ENCODE measurements around the gene ESRRG. TPM values are rescaled to one million over a fixed set of nuclear protein-coding genes. Genes with fewer than 3 reads are reported as not detected.

Gene ESRRG
- total RNA-seq, 1 experiment from 2014 or later = 0.44 TPM

DNA sequence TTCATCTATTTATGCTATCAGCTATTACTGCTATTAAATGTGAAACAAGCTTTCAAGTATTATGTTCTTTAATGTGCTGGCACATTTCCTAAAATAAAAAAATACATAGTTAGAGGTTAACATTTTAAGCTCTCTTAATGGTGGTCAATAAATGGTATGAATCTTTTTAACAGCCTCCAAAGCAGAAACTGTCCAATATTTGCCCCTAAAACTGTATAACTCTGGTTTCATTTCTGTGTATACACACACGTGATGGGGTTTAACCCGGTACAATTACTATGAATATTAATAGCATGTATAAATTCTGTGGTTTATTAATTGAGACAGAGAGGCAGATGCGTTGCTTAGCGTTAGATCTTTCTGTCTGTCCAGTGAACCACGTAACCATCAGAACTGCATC lies 2.2 kb downstream of the ESRRG start:
- H4K20me1 ChIP-seq (ENCODE audit: control insufficient read depth, insufficient read depth, insufficient read length) = no peaks in the 10 kb centered on the region
- no peaks in the 10 kb centered on the region for H3K9me3 Mint-ChIP-seq
- H3K79me2 ChIP-seq (ENCODE audit: insufficient read depth, low read length) = no peaks in the 10 kb centered on the region
- H3K18ac ChIP-seq (ENCODE audit: insufficient read length, low read depth, low read length) = no peak overlapping the region
- H3T11ph ChIP-seq (ENCODE audit: low read length) = no peak overlapping the region
- no peak overlapping the region for H4K8ac ChIP-seq (replicated peaks; ENCODE audit: insufficient read length, low read depth, low read length)
- no CpG with 5 or more reads among the region's 5 CpGs for WGBS (ENCODE audit: extremely low coverage, insufficient read length, low lambda C conversion rate)
- H3K79me1 ChIP-seq (ENCODE audit: insufficient read depth, low read depth, low read length, poor library complexity, severe bottlenecking) = no peaks in the 10 kb centered on the region
- H3K9ac ChIP-seq (ENCODE audit: extremely low read depth, insufficient read length, low read length) = no peak overlapping the region
- H3K9me3 ChIP-seq (ENCODE audit: control insufficient read depth, low read depth, low read length) = no peaks in the 10 kb centered on the region
- H3K56ac ChIP-seq (ENCODE audit: insufficient read length, low read depth, low read length) = no peak overlapping the region
- TF ChIP-seq, protein P1, sequence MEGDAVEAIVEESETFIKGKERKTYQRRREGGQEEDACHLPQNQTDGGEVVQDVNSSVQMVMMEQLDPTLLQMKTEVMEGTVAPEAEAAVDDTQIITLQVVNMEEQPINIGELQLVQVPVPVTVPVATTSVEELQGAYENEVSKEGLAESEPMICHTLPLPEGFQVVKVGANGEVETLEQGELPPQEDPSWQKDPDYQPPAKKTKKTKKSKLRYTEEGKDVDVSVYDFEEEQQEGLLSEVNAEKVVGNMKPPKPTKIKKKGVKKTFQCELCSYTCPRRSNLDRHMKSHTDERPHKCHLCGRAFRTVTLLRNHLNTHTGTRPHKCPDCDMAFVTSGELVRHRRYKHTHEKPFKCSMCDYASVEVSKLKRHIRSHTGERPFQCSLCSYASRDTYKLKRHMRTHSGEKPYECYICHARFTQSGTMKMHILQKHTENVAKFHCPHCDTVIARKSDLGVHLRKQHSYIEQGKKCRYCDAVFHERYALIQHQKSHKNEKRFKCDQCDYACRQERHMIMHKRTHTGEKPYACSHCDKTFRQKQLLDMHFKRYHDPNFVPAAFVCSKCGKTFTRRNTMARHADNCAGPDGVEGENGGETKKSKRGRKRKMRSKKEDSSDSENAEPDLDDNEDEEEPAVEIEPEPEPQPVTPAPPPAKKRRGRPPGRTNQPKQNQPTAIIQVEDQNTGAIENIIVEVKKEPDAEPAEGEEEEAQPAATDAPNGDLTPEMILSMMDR (conservative IDR thresholded peaks at IDR 0.05) = no peak
- H2AK5ac ChIP-seq (ENCODE audit: insufficient read length, low read length) = no peak overlapping the region
- peaks cover 10% of the 10 kb centered on the region; the same call in 1 of the 2 replicates for H3K27me3 Mint-ChIP-seq (ENCODE audit: low read depth)
- no peak overlapping the region for H2BK15ac ChIP-seq (ENCODE audit: low read depth, low read length)
- H3K4me1 ChIP-seq (ENCODE audit: insufficient read depth, low read length) = no peaks in the 10 kb centered on the region
- H2BK5ac ChIP-seq (ENCODE audit: insufficient read length, low read length) = no peak overlapping the region
- peaks cover 18 to 20% of the 10 kb centered on the region in 2 experiments for H3K4me1 Mint-ChIP-seq
- no peaks in the 10 kb centered on the region for H3K23me2 ChIP-seq (ENCODE audit: insufficient read length, low read depth, low read length, poor library complexity, severe bottlenecking)
- no peak for DNase-seq
- no peak overlapping the region for H3K23ac ChIP-seq (ENCODE audit: insufficient read length, low read depth, low read length)
- H3K14ac ChIP-seq (ENCODE audit: insufficient read depth, low read length) = no peak overlapping the region
- no peak overlapping the region for H2BK20ac ChIP-seq (ENCODE audit: low read depth, low read length, poor library complexity, severe bottlenecking)
- no peak overlapping the region for H3K27ac Mint-ChIP-seq
- no peak overlapping the region for H3K4me3 Mint-ChIP-seq
- H4K5ac ChIP-seq (ENCODE audit: insufficient read length, low read depth, low read length) = no peak overlapping the region
- no peak overlapping the region for H2AFZ ChIP-seq (ENCODE audit: low read length)
- H3K4ac ChIP-seq (ENCODE audit: low read depth, low read length) = no peak overlapping the region
- H3K27me3 ChIP-seq (ENCODE audit: insufficient read depth, low read length) = no peaks in the 10 kb centered on the region
- no peak overlapping the region for H3K4me2 ChIP-seq (ENCODE audit: insufficient read depth, insufficient read length, low read length)
- H4K91ac ChIP-seq (ENCODE audit: insufficient read length, low read depth, low read length) = no peak overlapping the region
- no peak overlapping the region for H2BK12ac ChIP-seq (ENCODE audit: insufficient read length, low read depth, low read length)
- H3K36me3 Mint-ChIP-seq (ENCODE audit: insufficient read depth in 1 of 3, low read depth in 3 of 3) = no peaks in the 10 kb centered on the region
- no peak overlapping the region for H2BK120ac ChIP-seq (ENCODE audit: low read depth, low read length, poor library complexity, severe bottlenecking)
- H3K27ac ChIP-seq (ENCODE audit: insufficient read length, low read depth, low read length) = no peak overlapping the region

Data from H9 (cell line).